HG03354 (cell line): Measurements from ENCODE around the gene GABRP.
A peak's percentile ranks its signal among the peaks of the same experiment; 100 is the strongest.
"Not testable (repeated sequence)": the region's sequence is repeated elsewhere in the genome, so short reads cannot be mapped to it uniquely, and the experiment has no call there.

ENCODE experiments used
- ATAC-seq: cut with Tn5 transposase; IDR thresholded peaks from one replicate; pipeline ENCODE4 v1.9.1; 2021; ENCODE audit warnings: mild to moderate bottlenecking; ENCODE audit not compliant: unreplicated experiment, poor library complexity, severe bottlenecking

Gene GABRP

GRCh38 chr5:170788626-170789304 is 5.2 kb downstream of the GABRP start:
- ATAC-seq = no peak

GRCh38 chr5:170791325-170791954 is 7.9 kb downstream of the GABRP start:
- ATAC-seq = peak; percentile 77

GRCh38 chr5:170792878-170793277 is 9.4 kb downstream of the GABRP start:
- no peak for ATAC-seq

DNA sequence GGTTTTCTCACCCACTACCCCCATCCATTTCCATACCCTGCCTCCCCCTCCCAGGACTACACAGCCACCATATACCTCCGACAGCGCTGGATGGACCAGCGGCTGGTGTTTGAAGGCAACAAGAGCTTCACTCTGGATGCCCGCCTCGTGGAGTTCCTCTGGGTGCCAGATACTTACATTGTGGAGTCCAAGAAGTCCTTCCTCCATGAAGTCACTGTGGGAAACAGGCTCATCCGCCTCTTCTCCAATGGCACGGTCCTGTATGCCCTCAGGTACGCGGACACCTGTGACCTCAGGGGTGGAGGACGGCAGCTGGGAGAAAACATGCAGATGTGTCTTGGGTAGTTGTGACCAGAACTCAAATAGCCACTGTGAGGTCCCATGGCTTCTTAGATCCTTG is 11.6 kb downstream of the GABRP start:
- ATAC-seq = no peak

DNA sequence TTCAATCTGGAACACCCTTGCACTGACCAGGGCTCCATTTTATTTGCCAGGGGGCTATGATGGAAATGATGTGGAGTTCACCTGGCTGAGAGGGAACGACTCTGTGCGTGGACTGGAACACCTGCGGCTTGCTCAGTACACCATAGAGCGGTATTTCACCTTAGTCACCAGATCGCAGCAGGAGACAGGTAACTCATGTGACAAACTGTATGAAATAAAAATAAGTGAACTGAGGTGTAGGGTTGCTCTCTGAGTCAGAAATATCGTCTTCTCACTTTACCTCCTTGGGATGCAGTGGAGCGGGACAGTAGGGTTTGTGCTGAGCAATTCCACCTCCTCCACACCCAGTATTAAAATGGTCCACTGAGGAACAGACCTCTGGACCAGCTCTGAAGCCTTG is 22.1 kb downstream of the GABRP start:
- ATAC-seq = no peak

DNA sequence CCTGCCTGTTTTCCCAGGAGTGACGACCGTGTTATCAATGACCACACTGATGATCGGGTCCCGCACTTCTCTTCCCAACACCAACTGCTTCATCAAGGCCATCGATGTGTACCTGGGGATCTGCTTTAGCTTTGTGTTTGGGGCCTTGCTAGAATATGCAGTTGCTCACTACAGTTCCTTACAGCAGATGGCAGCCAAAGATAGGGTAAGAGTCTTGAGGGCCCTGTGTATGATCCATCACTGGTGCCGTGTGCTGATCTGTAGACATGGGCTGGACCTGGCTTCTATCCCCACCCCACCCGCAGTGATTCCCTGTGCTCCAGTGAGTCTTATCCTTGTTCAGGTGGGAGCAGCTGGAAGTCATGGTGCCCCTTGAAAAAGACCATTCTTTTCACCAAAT is 26.0 kb downstream of the GABRP start:
- no peak for ATAC-seq

GRCh38 chr5:170811719-170812118 is 28.2 kb downstream of the GABRP start:
- ATAC-seq = no peak

GRCh38 chr5:170813231-170813630 is 29.7 kb downstream of the GABRP start:
- ATAC-seq = no peak

DNA sequence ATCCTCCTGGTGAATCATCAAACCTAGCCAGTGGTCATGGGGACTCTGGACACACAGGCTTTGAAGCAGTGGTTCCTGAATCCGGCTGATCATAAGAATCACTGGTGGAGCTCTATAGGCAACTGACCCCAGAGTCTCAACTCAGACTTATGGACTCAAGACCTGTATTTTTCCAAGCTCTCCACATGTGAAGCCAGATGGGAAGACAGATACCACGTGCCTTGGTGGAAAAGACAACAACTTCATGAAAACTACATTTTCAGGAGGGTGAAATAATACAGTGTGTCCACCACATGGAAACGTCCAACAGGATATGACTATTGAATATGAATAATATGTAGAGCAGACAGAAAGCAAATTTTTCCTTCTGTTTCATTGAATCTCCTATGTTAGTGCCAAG is 33.7 kb downstream of the GABRP start:
- no peak for ATAC-seq

- no peak for ATAC-seq
Measured at GRCh38 chr5:170818232-170818631, 34.7 kb downstream of the GABRP start.

- ATAC-seq = no peak
Measured at GRCh38 chr5:170819824-170820223, 36.3 kb downstream of the GABRP start.

GRCh38 chr5:170821257-170821800 is 37.8 kb downstream of the GABRP start:
- ATAC-seq = no peak

DNA sequence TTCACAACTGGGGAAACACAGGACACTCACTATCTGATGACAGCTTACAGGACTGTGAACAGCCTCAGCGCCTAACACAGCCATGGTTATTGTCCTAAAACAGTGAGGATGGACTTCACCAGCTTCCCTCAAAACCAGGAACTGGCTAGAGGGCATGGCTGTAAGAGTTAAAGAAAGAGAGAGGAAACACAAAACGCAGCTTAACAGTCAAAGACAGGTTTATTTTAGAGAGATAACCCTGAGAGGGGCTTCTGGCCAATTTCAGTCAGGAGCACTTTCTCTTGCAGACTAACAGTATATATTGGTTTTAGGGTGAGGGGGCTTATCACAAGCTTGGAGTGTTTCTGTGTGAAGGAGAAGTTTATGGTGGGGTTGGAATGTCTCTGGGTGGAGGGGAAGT is 42.6 kb downstream of the GABRP start:
- ATAC-seq = no peak

- no peak for ATAC-seq
Measured at GRCh38 chr5:170832241-170832640, 48.7 kb downstream of the GABRP start.

DNA sequence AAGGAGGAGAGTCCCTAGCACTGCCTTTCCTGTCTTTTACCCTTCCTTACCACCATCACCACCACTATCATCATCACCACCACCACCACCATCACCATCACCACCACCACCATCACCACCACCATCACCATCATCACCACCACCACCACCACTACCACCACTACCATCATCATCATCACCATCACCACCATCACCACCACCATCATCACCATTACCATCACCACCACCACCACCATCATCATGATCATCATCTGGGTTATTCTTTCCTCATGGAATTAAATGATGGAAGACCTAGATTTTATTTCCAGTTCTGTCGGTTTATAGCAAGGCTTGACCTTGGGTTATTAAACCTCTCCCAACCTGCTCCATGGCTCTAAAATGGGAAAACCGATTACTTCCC is 50.5 kb downstream of the GABRP start:
- ATAC-seq = not testable (repeated sequence)

DNA sequence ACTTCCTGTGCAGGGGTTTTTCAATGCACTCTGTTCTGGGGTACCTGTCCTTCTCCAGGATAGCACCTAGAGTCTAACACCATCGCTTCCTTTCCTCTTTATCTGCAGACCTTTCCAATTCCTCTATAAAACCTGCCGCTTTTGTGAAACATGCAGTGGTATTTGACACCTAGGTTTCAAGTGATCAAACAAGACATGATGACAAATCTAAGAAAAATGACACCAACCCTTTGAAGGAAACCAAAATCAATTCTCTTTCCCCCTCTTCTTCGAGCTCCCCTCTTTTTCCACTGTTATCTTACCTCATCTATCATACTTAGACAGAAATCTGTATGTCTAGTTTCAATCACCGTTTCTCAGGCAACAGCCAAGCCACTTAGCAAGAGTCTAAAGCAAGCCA is 52.7 kb downstream of the GABRP start:
- no peak for ATAC-seq

- ATAC-seq = peak; percentile 59
Measured at GRCh38 chr5:170843870-170844269, 60.3 kb downstream of the GABRP start.

- no peak for ATAC-seq
Measured at GRCh38 chr5:170844651-170845050, 61.1 kb downstream of the GABRP start.

DNA sequence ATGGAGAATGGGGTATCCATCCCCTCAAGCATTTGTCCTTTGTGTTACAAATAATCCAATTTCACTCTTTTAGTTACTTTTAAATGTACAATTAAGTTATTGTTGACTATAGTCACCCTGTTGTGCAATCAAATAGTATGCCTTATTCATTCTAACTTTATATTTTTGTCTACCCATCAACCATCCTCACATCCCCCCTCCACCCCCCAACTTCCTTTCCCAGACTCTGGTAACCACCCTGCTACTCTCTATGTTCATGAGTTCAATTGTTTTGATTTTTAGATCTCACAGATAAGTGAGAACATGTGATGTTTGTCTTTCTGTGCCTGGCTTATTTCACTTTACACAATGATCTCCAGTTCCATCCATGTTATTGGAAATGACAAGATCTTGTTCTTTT is 62.9 kb downstream of the GABRP start:
- ATAC-seq = no peak

DNA sequence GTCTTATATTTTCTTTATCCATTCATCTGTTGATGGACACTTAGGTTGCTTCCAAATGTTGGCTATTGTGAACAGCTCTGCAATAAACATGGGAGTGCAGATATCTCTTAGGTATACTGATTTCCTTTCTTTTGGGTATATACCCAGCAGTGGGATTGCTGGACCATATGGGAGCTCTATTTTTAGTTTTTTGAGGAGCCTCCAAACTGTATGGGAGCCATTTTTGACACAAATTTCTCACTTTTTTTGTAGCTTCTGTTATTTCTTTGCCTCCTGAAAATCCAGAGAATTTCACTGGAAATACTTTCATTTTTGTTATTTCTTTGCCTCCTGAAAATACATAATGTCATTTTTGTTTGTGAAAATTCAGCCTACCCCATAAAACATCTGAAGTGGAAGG is 63.3 kb downstream of the GABRP start:
- no peak for ATAC-seq

DNA sequence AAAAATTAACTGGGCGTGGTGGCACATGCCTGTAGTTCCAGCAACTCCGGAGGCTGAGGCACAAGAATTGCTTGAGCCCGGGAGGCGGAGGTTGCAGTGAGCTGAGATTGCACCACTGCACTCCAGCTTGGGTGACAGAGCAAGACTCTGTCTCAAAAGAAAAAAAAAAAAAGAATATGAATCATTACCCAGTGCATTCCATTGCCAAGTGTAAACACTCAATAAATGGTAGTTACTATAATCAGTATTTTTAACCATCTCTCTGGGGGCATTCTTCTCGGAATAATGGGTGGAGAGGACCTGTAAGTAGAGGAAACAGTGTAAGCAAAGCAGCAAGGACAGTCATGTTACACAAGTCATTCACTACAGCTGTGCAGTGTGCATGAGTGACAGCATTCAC is 64.5 kb downstream of the GABRP start:
- no peak for ATAC-seq
